HepG2 (cell line): ENCODE results near the gene MBD3L5. TPM values are rescaled to one million over a fixed set of nuclear protein-coding genes. Genes with fewer than 3 reads are reported as not detected.

ENCODE experiments used
- ATAC-seq: fragments of 200-7000 bp; cut with Tn5 transposase; 3 replicates; pipeline ENCODE4 v1.9.1; 2020; ENCODE audit warnings: mild to moderate bottlenecking, moderate library complexity
- BruUV-seq: library from RNA; stranded (reverse); fragments of 400-500 nt; replicated peaks from 2 replicates; lab custom pipeline; 2021; lab: Mats Ljungman, UMichigan
- CTCF ChIA-PET: fragments of 300-600 bp; formaldehyde crosslinking; extraction: SDS; loops from one replicate; lab custom pipeline; 2021; ENCODE audit warnings: low total read pairs, inconsistent platforms, low intra/inter-chr PET ratio; lab: Yijun Ruan, JAX
- POLR2A ChIA-PET: fragments of 350-600 bp; sonication (Branson Sonifier 250); formaldehyde crosslinking; loops from one replicate; lab custom pipeline; 2020; ENCODE audit warnings: antibody characterized with exemption, inconsistent platforms; lab: Yijun Ruan, JAX
- DNase-seq: peaks from one replicate; pipeline ENCODE4 v3.0.0-alpha.2; 2015; ENCODE audit warnings: low spot score
- FAIRE-seq: peaks from 3 replicates; lab custom pipeline; 2011; peaks lifted over from hg19 to GRCh38; lab: Jason Lieb, UNC
- H2AFZ ChIP-seq: one replicate; pipeline ENCODE4 v1.6.1; 2011; ENCODE audit warnings: low read length, inconsistent platforms
- H3K27ac ChIP-seq: fragments of 300-600 bp; 3 replicates; pipeline ENCODE4 v1.8.0; 2011; ENCODE audit warnings: mixed run types, mild to moderate bottlenecking, mixed read lengths, low read length, inconsistent platforms; ENCODE audit not compliant: insufficient read depth; ENCODE audit errors: extremely low read length
- H3K27me3 ChIP-seq, 2 experiments: fragments of 200-600 bp in 1 of 2; 2 replicates in 1 of 2; 3 replicates in 1 of 2; pipeline versions ENCODE4 v1.6.0 to v1.8.0; 2011; ENCODE audit warnings: low read length in 2 of 2, mild to moderate bottlenecking in 2 of 2, moderate library complexity in 2 of 2, inconsistent platforms in 1 of 2; ENCODE audit not compliant: insufficient read depth in 2 of 2, control insufficient read depth in 1 of 2
- H3K36me3 ChIP-seq, 2 experiments: fragments of 200-600 bp in 1 of 2; replicated peaks in 1 of 2; 2 replicates in 1 of 2; 3 replicates in 1 of 2; pipeline versions ENCODE4 v1.5.1 to v1.8.0; 2011; ENCODE audit warnings: low read length in 2 of 2, inconsistent platforms in 1 of 2; ENCODE audit not compliant: insufficient read depth in 2 of 2, control insufficient read depth in 1 of 2
- H3K4me1 ChIP-seq: 2 replicates; pipeline ENCODE4 v1.5.1; 2012; ENCODE audit warnings: low read length, inconsistent platforms; ENCODE audit not compliant: insufficient read depth
- H3K4me2 ChIP-seq: 2 replicates; pipeline ENCODE4 v1.6.0; 2011; ENCODE audit warnings: low read depth, low read length, inconsistent platforms
- H3K4me3 ChIP-seq, 3 experiments: fragments of 200-600 bp in 1 of 3; sonication (generic), shearing (Covaris generic) in 1 of 3; replicated peaks in 1 of 3; 2 replicates each; pipeline ENCODE4 v1.5.1; 2011 to 2016; ENCODE audit warnings: low read length in 3 of 3, inconsistent platforms in 2 of 3, low read depth in 2 of 3, mild to moderate bottlenecking in 2 of 3, control low read depth in 1 of 3, mixed read lengths in 1 of 3; ENCODE audit not compliant: insufficient read depth in 1 of 3
- H3K79me2 ChIP-seq: one replicate; pipeline ENCODE4 v1.6.1; 2011; ENCODE audit warnings: low read length, inconsistent platforms; ENCODE audit not compliant: insufficient read depth
- H3K9ac ChIP-seq: 2 replicates; pipeline ENCODE4 v1.6.0; 2011; ENCODE audit warnings: mild to moderate bottlenecking, low read depth, low read length, inconsistent platforms; ENCODE audit not compliant: insufficient read depth
- H3K9me3 ChIP-seq: 2 replicates; pipeline ENCODE4 v1.5.1; 2012; ENCODE audit warnings: mild to moderate bottlenecking, low read length
- H4K20me1 ChIP-seq: 2 replicates; pipeline ENCODE4 v1.6.0; 2011; ENCODE audit warnings: inconsistent platforms, mild to moderate bottlenecking, low read length, moderate library complexity; ENCODE audit not compliant: insufficient read depth
- ARHGAP35 ChIP-seq: sonication (generic); formaldehyde crosslinking; IDR thresholded peaks from 2 replicates; pipeline ENCODE4 v1.9.0; 2022; ENCODE audit warnings: mild to moderate bottlenecking, inconsistent platforms, moderate library complexity, missing genetic modification reagents, borderline replicate concordance
- CREB3 ChIP-seq: sonication (generic); formaldehyde crosslinking; IDR thresholded peaks from 2 replicates; pipeline ENCODE4 v1.5.0; 2020; ENCODE audit warnings: missing genetic modification reagents
- CSRNP1 ChIP-seq: sonication (generic); formaldehyde crosslinking; IDR thresholded peaks from 2 replicates; pipeline ENCODE4 v1.8.1; 2023; ENCODE audit warnings: mild to moderate bottlenecking, missing genetic modification reagents
- EEA1 ChIP-seq: sonication (generic); formaldehyde crosslinking; IDR thresholded peaks from 2 replicates; pipeline ENCODE4 v1.5.1; 2020; ENCODE audit warnings: mild to moderate bottlenecking, missing genetic modification reagents, borderline replicate concordance
- HNRNPK ChIP-seq: fragments of 200-400 bp; formaldehyde crosslinking; IDR thresholded peaks from 2 replicates; pipeline ENCODE4 v1.6.1; 2018; ENCODE audit warnings: low read length, low read depth, moderate library complexity, mild to moderate bottlenecking; ENCODE audit not compliant: poor library complexity, severe bottlenecking
- NFYC ChIP-seq: IDR thresholded peaks from 2 replicates; pipeline ENCODE4 v1.6.1; 2016; ENCODE audit warnings: missing genetic modification reagents, missing compliant biosample characterization
- RFXANK ChIP-seq: IDR thresholded peaks from 2 replicates; pipeline ENCODE4 v1.6.1; 2016
- TBX2 ChIP-seq: sonication (generic); formaldehyde crosslinking; IDR thresholded peaks from 2 replicates; pipeline ENCODE4 v1.5.0; 2020; ENCODE audit warnings: missing genetic modification reagents, mild to moderate bottlenecking, borderline replicate concordance
- ZBTB4 ChIP-seq: sonication (generic); formaldehyde crosslinking; IDR thresholded peaks from 2 replicates; pipeline ENCODE4 v1.4.0; 2020; ENCODE audit warnings: missing genetic modification reagents, mild to moderate bottlenecking, borderline replicate concordance
- ZFP37 ChIP-seq: sonication (generic); formaldehyde crosslinking; IDR thresholded peaks from 2 replicates; pipeline ENCODE4 v1.4.0; 2020; ENCODE audit warnings: missing genetic modification reagents, borderline replicate concordance
- ZNF101 ChIP-seq: sonication (generic); formaldehyde crosslinking; IDR thresholded peaks from 2 replicates; pipeline ENCODE4 v1.4.0; 2020; ENCODE audit warnings: mild to moderate bottlenecking, low read depth, missing genetic modification reagents, borderline replicate concordance
- ZNF136 ChIP-seq: sonication (generic); formaldehyde crosslinking; IDR thresholded peaks from 2 replicates; pipeline ENCODE4 v1.8.1; 2022; ENCODE audit warnings: low read depth, mild to moderate bottlenecking, moderate library complexity, missing genetic modification reagents
- ZNF546 ChIP-seq: sonication (generic); formaldehyde crosslinking; conservative IDR thresholded peaks from 2 replicates; pipeline ENCODE4 v1.8.1; 2023; ENCODE audit warnings: mild to moderate bottlenecking, missing genetic modification reagents
- ZNF740 ChIP-seq: sonication (generic); formaldehyde crosslinking; IDR thresholded peaks from 2 replicates; pipeline ENCODE4 v1.4.0; 2020; ENCODE audit warnings: missing genetic modification reagents
- ZNF747 ChIP-seq: sonication (generic); formaldehyde crosslinking; IDR thresholded peaks from 2 replicates; pipeline ENCODE4 v1.8.1; 2023; ENCODE audit warnings: missing genetic modification reagents, mild to moderate bottlenecking, borderline replicate concordance
- WGBS: methylation state at CpG from one replicate; pipeline ENCODE4 v1.1.6; 2017; ENCODE audit warnings: low lambda C conversion rate; 5-methylcytosine and 5-hydroxymethylcytosine counted together
- in situ Hi-C: cut with HindIII; loops from 2 replicates; pipeline ENCODE4 v1.10.0; 2017; ENCODE audit warnings: low pct_unique_long_range_greater_than_20kb; ENCODE audit not compliant: extremely low pct_ligation_motif_present
- intact Hi-C: fragments of 100-400 bp; cut with micrococcal nuclease; formaldehyde crosslinking; loops from one replicate; pipeline ENCODE4 v1.10.0; 2022; ENCODE audit not compliant: unreplicated experiment
- polyA plus RNA-seq, 8 experiments: library from polyadenylated mRNA; depleted of rRNA in 3 of 8; stranded (reverse) in 7 of 8; unstranded in 1 of 8; fragments of >200 nt; fragmentation: Illumina TruSeq in 4 of 8; extraction: Trizol in 4 of 8; gene quantifications; 2 replicates each; pipeline versions ENCODE4 v1.2.1 to v1.2.3, GENCODE V29; 2011 to 2016; ENCODE audit warnings: low read depth in 4 of 8, missing spikeins in 1 of 8, mixed read lengths in 1 of 8; ENCODE audit not compliant: insufficient read depth in 1 of 8
- total RNA-seq, 5 experiments: library from RNA; depleted of rRNA; stranded (reverse); fragments of >200 nt; fragmentation: Illumina TruSeq; extraction: Trizol; gene quantifications; 2 replicates each; pipeline ENCODE4 v1.2.3, GENCODE V29; 2016; ENCODE audit warnings: low read depth in 1 of 5

The MBD3L5 gene
- total and polyA plus RNA-seq, 2 of the 13 experiments (the other 11 are each of a cell fraction or from before 2014, with no cell fraction given), result not detected

GRCh38 chr19:7007859-7008258 lies 22.5 kb upstream of the MBD3L5 start (continued):
- TF ChIP-seq ARHGAP35 (no peak), ZNF136 (no peak), EEA1 (CRISPR knock-in tag) (no peak), ZNF740 (CRISPR knock-in tag) (no peak), RFXANK (CRISPR knock-in tag) (no peak), CSRNP1 (no peak), TBX2 (no peak), ZFP37 (CRISPR knock-in tag) (no peak), ZNF747 (CRISPR knock-in tag) (no peak)

DNA sequence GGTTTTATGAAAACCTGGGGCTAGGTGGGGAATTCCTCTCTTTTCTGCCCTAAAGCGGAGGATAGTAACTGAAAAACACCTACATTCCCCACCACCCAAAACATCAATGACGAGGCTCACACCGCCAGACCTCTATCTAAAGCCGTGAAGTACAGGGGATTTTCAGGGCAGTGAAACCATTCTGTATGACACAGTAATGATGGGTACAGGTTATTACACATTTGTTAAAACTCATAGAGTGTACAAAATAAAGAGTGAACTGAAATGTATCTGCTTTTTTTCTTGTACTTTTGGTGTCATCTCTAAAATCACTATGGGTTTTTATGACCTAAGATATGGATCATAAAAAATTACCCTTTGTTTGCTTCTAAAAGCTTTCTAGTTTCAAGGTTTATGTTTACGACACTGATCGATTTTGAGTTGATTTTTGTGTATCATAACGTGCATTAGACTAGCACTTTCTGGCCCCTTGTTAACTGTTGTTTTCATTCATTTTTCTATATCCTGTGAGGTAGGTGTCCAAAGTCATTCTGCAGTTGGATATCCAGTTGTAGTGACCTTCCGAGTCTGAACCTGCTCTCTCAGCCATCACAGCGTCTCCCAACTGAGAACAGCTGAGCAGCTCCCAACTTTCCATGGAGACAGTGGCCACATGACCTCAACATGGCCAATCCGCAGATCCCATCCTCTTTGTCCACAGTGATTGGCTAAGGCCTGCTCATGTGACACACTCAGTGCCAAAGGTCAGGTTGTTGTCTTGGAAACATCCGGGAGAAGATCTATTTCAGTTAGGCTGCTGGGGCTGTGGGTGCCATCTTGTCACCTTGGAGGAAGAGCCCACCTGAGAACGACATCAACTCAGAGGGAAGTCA lies 19.4 kb upstream of the MBD3L5 start:
- BruUV-seq, result no TSS peak
- no peak for TF ChIP-seq ZNF546 (CRISPR knock-in tag)
- TF ChIP-seq ZBTB4 (CRISPR knock-in tag), result no peak
- no peak for TF ChIP-seq CREB3 (CRISPR knock-in tag)
- peak; percentile 42; the same call in 1 of the 2 replicates for TF ChIP-seq NFYC (CRISPR knock-in tag)
- TF ChIP-seq HNRNPK, result no peak
- no peak for TF ChIP-seq ZNF101 (CRISPR knock-in tag)

More for the DNA sequence above, 19.4 kb upstream of the MBD3L5 start:
- ChIA-PET POLR2A (no interaction called here), CTCF (no interaction called here)
- FAIRE-seq (no peak), ATAC-seq (no peak), DNase-seq (no peak)
- Histone ChIP-seq H3K9ac (no peak overlapping the region), H3K4me2 (no peak overlapping the region), H3K79me2 (no peaks in the 10 kb centered on the region), H3K4me3 (no peak overlapping the region), H3K27me3 (no peaks in the 10 kb centered on the region), H4K20me1 (no peaks in the 10 kb centered on the region), H3K4me1 (no peaks in the 10 kb centered on the region), H2AFZ (no peak overlapping the region), H3K27ac (no peak overlapping the region), H3K9me3 (no peaks in the 10 kb centered on the region), H3K36me3 (no peaks in the 10 kb centered on the region)
- in situ Hi-C loops, result no loop called here
- intact Hi-C loops, result no loop called here
- WGBS, result 26% methylated on average over 12 of the region's 12 CpGs
